HEK293 (cell line): ENCODE measurements around the gene PFAS.
A peak's percentile ranks its signal among the peaks of the same experiment; 100 is the strongest.

Source experiments
- BCL11A ChIP-seq: fragments of 450-650 bp; formaldehyde crosslinking; IDR thresholded peaks from 2 replicates; pipeline ENCODE4 v1.5.1; 2016; ENCODE audit warnings: low read depth, missing biosample characterization, missing genetic modification characterization
- GLIS1 ChIP-seq: fragments of 450-650 bp; formaldehyde crosslinking; IDR thresholded peaks from 2 replicates; pipeline ENCODE4 v1.5.1; 2016; ENCODE audit warnings: missing biosample characterization, missing genetic modification characterization
- GLIS2 ChIP-seq: fragments of 450-650 bp; formaldehyde crosslinking; IDR thresholded peaks from 2 replicates; pipeline ENCODE4 v1.5.1; 2016; ENCODE audit warnings: missing biosample characterization, missing genetic modification characterization
- KLF9 ChIP-seq: fragments of 450-650 bp; formaldehyde crosslinking; IDR thresholded peaks from 2 replicates; pipeline ENCODE4 v1.5.1; 2016; ENCODE audit warnings: missing biosample characterization, missing genetic modification characterization, low read depth
- MZF1 ChIP-seq: fragments of 450-650 bp; formaldehyde crosslinking; IDR thresholded peaks from 2 replicates; pipeline ENCODE4 v1.5.1; 2017; ENCODE audit warnings: missing biosample characterization, missing genetic modification characterization, borderline replicate concordance
- RBAK ChIP-seq: fragments of 450-650 bp; formaldehyde crosslinking; IDR thresholded peaks from 2 replicates; pipeline ENCODE4 v1.5.1; 2016; ENCODE audit warnings: missing biosample characterization, missing genetic modification characterization
- REPIN1 ChIP-seq: fragments of 450-650 bp; formaldehyde crosslinking; IDR thresholded peaks from 2 replicates; pipeline ENCODE4 v1.5.1; 2017; ENCODE audit warnings: missing biosample characterization, missing genetic modification characterization, low read depth
- SETDB1 ChIP-seq: IDR thresholded peaks from one replicate; pipeline ENCODE4 v1.6.1; 2017; ENCODE audit warnings: mild to moderate bottlenecking, low read length, moderate library complexity, mixed read lengths; ENCODE audit not compliant: insufficient read length
- SP7 ChIP-seq: fragments of 450-650 bp; formaldehyde crosslinking; IDR thresholded peaks from 2 replicates; pipeline ENCODE4 v1.5.1; 2016; ENCODE audit warnings: missing biosample characterization, missing genetic modification characterization
- TCF7L2 ChIP-seq: IDR thresholded peaks from 2 replicates; pipeline ENCODE4 v1.6.1; 2011; ENCODE audit warnings: low read depth, mild to moderate bottlenecking, inconsistent platforms, low read length, moderate library complexity, borderline replicate concordance
- ZNF138 ChIP-seq: fragments of 450-650 bp; formaldehyde crosslinking; IDR thresholded peaks from 2 replicates; pipeline ENCODE4 v1.5.1; 2016; ENCODE audit warnings: missing biosample characterization, missing genetic modification characterization, borderline replicate concordance
- ZNF146 ChIP-seq: fragments of 450-650 bp; formaldehyde crosslinking; IDR thresholded peaks from 2 replicates; pipeline ENCODE4 v1.5.1; 2016; ENCODE audit warnings: missing biosample characterization, missing genetic modification characterization
- ZNF157 ChIP-seq: fragments of 450-650 bp; formaldehyde crosslinking; IDR thresholded peaks from 2 replicates; pipeline ENCODE4 v1.5.1; 2016; ENCODE audit warnings: missing biosample characterization, missing genetic modification characterization
- ZNF202 ChIP-seq: fragments of 450-650 bp; formaldehyde crosslinking; IDR thresholded peaks from 2 replicates; pipeline ENCODE4 v1.5.1; 2016; ENCODE audit warnings: missing biosample characterization, missing genetic modification characterization, borderline replicate concordance
- ZNF341 ChIP-seq: fragments of 450-650 bp; formaldehyde crosslinking; IDR thresholded peaks from 2 replicates; pipeline ENCODE4; 2016; ENCODE audit warnings: low read depth, missing biosample characterization, missing genetic modification characterization
- ZNF394 ChIP-seq: fragments of 450-650 bp; formaldehyde crosslinking; IDR thresholded peaks from 2 replicates; pipeline ENCODE4 v1.5.1; 2016; ENCODE audit warnings: missing biosample characterization, missing genetic modification characterization, mild to moderate bottlenecking, moderate library complexity, borderline replicate concordance
- ZNF404 ChIP-seq: fragments of 450-650 bp; formaldehyde crosslinking; IDR thresholded peaks from 2 replicates; pipeline ENCODE4 v1.5.1; 2017; ENCODE audit warnings: missing biosample characterization, missing genetic modification characterization
- ZNF426 ChIP-seq: fragments of 450-650 bp; formaldehyde crosslinking; IDR thresholded peaks from 2 replicates; pipeline ENCODE4 v1.5.1; 2017; ENCODE audit warnings: missing biosample characterization, missing genetic modification characterization, mild to moderate bottlenecking, inconsistent platforms, moderate library complexity
- ZNF473 ChIP-seq: fragments of 450-650 bp; formaldehyde crosslinking; IDR thresholded peaks from 2 replicates; pipeline ENCODE4 v1.5.1; 2017; ENCODE audit warnings: missing biosample characterization, missing genetic modification characterization
- ZNF560 ChIP-seq: fragments of 450-650 bp; formaldehyde crosslinking; IDR thresholded peaks from 2 replicates; pipeline ENCODE4 v1.5.1; 2017; ENCODE audit warnings: missing biosample characterization, missing genetic modification characterization, borderline replicate concordance
- ZNF610 ChIP-seq: fragments of 450-650 bp; formaldehyde crosslinking; IDR thresholded peaks from 2 replicates; pipeline ENCODE4 v1.5.1; 2016; ENCODE audit warnings: missing biosample characterization, missing genetic modification characterization, borderline replicate concordance
- ZNF654 ChIP-seq: fragments of 450-650 bp; formaldehyde crosslinking; IDR thresholded peaks from 2 replicates; pipeline ENCODE4 v1.5.1; 2016; ENCODE audit warnings: low read depth, missing biosample characterization, missing genetic modification characterization
- ZNF660 ChIP-seq: fragments of 450-650 bp; IDR thresholded peaks from 2 replicates; pipeline ENCODE4 v1.5.1; 2018; ENCODE audit warnings: missing biosample characterization, mild to moderate bottlenecking, missing genetic modification characterization
- ZNF707 ChIP-seq: fragments of 450-650 bp; formaldehyde crosslinking; IDR thresholded peaks from 2 replicates; pipeline ENCODE4 v1.5.1; 2016; ENCODE audit warnings: missing biosample characterization, missing genetic modification characterization
- ZNF768 ChIP-seq: fragments of 450-650 bp; formaldehyde crosslinking; IDR thresholded peaks from 2 replicates; pipeline ENCODE4 v1.5.1; 2018; ENCODE audit warnings: missing biosample characterization, mild to moderate bottlenecking, missing genetic modification characterization
- ZNF777 ChIP-seq: fragments of 450-650 bp; formaldehyde crosslinking; IDR thresholded peaks from 2 replicates; pipeline ENCODE4 v1.5.1; 2017; ENCODE audit warnings: missing biosample characterization, missing genetic modification characterization, borderline replicate concordance
- ZNF837 ChIP-seq: fragments of 450-650 bp; formaldehyde crosslinking; IDR thresholded peaks from 2 replicates; pipeline ENCODE4 v1.5.1; 2016; ENCODE audit warnings: missing biosample characterization, missing genetic modification characterization
- ZXDB ChIP-seq: fragments of 450-650 bp; formaldehyde crosslinking; IDR thresholded peaks from 2 replicates; pipeline ENCODE4 v1.5.1; 2016; ENCODE audit warnings: missing biosample characterization, missing genetic modification characterization
- TF ChIP-seq, protein P1 (sequence below): fragments of 450-650 bp; formaldehyde crosslinking; IDR thresholded peaks from 2 replicates; pipeline ENCODE4 v1.5.1; 2016; ENCODE audit warnings: missing biosample characterization, missing genetic modification characterization
- TF ChIP-seq, protein P2 (sequence below): fragments of 450-650 bp; formaldehyde crosslinking; IDR thresholded peaks from 2 replicates; pipeline ENCODE4 v1.5.1; 2016; ENCODE audit warnings: missing biosample characterization, missing genetic modification characterization, low read depth
- TF ChIP-seq, protein P3 (sequence below): fragments of 450-650 bp; formaldehyde crosslinking; IDR thresholded peaks from 2 replicates; pipeline ENCODE4 v1.5.1; 2017; ENCODE audit warnings: missing biosample characterization, missing genetic modification characterization
- TF ChIP-seq, protein P4 (sequence below): fragments of 450-650 bp; formaldehyde crosslinking; IDR thresholded peaks from 2 replicates; pipeline ENCODE4 v1.5.1; 2016; ENCODE audit warnings: missing biosample characterization, missing genetic modification characterization
- TF ChIP-seq, protein P5 (sequence below): fragments of 450-650 bp; formaldehyde crosslinking; IDR thresholded peaks from 2 replicates; pipeline ENCODE4 v1.5.1; 2016; ENCODE audit warnings: missing biosample characterization, missing genetic modification characterization

The PFAS gene

DNA sequence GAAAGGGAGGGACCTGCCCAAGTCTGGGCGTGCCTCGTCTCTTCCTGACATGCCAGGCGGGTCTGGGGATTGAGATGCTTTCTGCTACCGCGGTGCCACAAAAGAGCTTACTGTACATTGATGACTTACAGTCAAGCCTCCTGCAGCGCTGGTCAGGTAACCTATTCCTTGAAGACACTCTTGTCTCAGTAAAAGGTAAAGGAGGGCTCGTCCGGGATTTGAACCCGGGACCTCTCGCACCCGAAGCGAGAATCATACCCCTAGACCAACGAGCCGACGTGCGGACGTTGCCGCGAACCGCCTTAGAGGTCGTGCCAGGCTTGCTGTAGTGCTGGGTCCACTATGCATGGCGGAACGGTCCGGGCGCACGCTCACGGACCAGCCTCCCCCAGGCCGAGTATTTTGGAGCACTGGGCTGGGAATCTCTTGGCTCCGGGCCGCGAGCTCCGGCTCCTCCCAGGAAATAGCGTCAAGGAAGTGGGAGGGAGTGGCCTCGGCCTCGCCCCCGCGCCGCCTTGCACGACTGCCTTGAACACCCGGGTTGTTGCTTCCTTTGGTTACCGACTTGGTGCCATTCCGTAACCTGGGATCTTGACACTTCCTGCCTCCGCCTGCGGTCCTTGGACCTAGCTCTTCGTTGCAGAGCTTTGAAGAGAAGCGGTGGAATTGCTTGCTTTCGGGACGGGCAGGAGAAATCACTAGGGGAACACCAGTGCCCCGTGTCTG, 26.3 kb upstream of the PFAS start (continued):
- TF ChIP-seq RBAK (tag by site-specific recombination) (no peak), ZNF707 (tag by site-specific recombination) (no peak), REPIN1 (0 out of 2 replicates have a peak, but pooled peaks have one; percentile 9), GLIS2 (tag by site-specific recombination) (peak; percentile 48), ZNF146 (tag by site-specific recombination) (no peak; the same call in 1 of the 2 replicates), ZNF157 (tag by site-specific recombination) (no peak), ZNF660 (tag by site-specific recombination) (peak; percentile 85; the same call in 1 of the 2 replicates), ZNF138 (no peak), ZNF404 (tag by site-specific recombination) (no peak), ZNF610 (peak; percentile 27; the same call in 1 of the 2 replicates), ZNF777 (tag by site-specific recombination) (peak; percentile 69; the same call in 1 of the 2 replicates), MZF1 (tag by site-specific recombination) (peak; percentile 33; the same call in 1 of the 2 replicates), ZXDB (tag by site-specific recombination) (peak; percentile 40; the same call in 1 of the 2 replicates), ZNF654 (tag by site-specific recombination) (peak; percentile 13; the same call in 1 of the 2 replicates), TCF7L2 (no peak), ZNF202 (tag by site-specific recombination) (no peak), ZNF768 (tag by site-specific recombination) (no peak), GLIS1 (tag by site-specific recombination) (peak; percentile 68), SETDB1 (no peak), ZNF394 (tag by site-specific recombination) (peak; percentile 64), ZNF473 (no peak), ZNF560 (tag by site-specific recombination) (no peak), SP7 (tag by site-specific recombination) (peak; percentile 88), BCL11A (tag by site-specific recombination) (peak; percentile 98), KLF9 (tag by site-specific recombination) (peak; percentile 50), ZNF426 (tag by site-specific recombination) (no peak), ZNF837 (tag by site-specific recombination) (no peak), ZNF341 (tag by site-specific recombination) (peak; percentile 40)
- TF ChIP-seq, protein P1, sequence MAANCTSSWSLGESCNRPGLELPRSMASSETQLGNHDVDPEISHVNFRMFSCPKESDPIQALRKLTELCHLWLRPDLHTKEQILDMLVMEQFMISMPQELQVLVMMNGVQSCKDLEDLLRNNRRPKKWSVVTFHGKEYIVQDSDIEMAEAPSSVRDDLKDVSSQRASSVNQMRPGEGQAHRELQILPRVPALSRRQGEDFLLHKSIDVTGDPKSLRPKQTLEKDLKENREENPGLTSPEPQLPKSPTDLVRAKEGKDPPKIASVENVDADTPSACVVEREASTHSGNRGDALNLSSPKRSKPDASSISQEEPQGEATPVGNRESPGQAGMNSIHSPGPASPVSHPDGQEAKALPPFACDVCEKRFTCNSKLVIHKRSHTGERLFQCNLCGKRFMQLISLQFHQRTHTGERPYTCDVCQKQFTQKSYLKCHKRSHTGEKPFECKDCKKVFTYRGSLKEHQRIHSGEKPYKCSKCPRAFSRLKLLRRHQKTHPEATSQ (tag by site-specific recombination) = peak; percentile 84
- TF ChIP-seq, protein P2, sequence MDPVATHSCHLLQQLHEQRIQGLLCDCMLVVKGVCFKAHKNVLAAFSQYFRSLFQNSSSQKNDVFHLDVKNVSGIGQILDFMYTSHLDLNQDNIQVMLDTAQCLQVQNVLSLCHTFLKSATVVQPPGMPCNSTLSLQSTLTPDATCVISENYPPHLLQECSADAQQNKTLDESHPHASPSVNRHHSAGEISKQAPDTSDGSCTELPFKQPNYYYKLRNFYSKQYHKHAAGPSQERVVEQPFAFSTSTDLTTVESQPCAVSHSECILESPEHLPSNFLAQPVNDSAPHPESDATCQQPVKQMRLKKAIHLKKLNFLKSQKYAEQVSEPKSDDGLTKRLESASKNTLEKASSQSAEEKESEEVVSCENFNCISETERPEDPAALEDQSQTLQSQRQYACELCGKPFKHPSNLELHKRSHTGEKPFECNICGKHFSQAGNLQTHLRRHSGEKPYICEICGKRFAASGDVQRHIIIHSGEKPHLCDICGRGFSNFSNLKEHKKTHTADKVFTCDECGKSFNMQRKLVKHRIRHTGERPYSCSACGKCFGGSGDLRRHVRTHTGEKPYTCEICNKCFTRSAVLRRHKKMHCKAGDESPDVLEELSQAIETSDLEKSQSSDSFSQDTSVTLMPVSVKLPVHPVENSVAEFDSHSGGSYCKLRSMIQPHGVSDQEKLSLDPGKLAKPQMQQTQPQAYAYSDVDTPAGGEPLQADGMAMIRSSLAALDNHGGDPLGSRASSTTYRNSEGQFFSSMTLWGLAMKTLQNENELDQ (tag by site-specific recombination) = no peak
- TF ChIP-seq, protein P3, sequence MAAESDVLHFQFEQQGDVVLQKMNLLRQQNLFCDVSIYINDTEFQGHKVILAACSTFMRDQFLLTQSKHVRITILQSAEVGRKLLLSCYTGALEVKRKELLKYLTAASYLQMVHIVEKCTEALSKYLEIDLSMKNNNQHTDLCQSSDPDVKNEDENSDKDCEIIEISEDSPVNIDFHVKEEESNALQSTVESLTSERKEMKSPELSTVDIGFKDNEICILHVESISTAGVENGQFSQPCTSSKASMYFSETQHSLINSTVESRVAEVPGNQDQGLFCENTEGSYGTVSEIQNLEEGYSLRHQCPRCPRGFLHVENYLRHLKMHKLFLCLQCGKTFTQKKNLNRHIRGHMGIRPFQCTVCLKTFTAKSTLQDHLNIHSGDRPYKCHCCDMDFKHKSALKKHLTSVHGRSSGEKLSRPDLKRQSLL (tag by site-specific recombination) = peak; percentile 83; the same call in 1 of the 2 replicates
- TF ChIP-seq, protein P4, sequence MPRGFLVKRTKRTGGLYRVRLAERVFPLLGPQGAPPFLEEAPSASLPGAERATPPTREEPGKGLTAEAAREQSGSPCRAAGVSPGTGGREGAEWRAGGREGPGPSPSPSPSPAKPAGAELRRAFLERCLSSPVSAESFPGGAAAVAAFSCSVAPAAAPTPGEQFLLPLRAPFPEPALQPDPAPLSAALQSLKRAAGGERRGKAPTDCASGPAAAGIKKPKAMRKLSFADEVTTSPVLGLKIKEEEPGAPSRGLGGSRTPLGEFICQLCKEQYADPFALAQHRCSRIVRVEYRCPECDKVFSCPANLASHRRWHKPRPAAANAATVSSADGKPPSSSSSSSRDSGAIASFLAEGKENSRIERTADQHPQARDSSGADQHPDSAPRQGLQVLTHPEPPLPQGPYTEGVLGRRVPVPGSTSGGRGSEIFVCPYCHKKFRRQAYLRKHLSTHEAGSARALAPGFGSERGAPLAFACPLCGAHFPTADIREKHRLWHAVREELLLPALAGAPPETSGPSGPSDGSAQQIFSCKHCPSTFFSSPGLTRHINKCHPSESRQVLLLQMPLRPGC = peak; percentile 66; the same call in 1 of the 2 replicates
- TF ChIP-seq, protein P5, sequence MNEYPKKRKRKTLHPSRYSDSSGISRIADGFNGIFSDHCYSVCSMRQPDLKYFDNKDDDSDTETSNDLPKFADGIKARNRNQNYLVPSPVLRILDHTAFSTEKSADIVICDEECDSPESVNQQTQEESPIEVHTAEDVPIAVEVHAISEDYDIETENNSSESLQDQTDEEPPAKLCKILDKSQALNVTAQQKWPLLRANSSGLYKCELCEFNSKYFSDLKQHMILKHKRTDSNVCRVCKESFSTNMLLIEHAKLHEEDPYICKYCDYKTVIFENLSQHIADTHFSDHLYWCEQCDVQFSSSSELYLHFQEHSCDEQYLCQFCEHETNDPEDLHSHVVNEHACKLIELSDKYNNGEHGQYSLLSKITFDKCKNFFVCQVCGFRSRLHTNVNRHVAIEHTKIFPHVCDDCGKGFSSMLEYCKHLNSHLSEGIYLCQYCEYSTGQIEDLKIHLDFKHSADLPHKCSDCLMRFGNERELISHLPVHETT (tag by site-specific recombination) = peak; percentile 94
